SH-SY5Y (cell line): Measurements from ENCODE around the gene TEX22.

Source experiments
- GATA2 ChIP-seq: IDR thresholded peaks from 2 replicates; pipeline ENCODE4 v1.6.1; 2011; ENCODE audit warnings: mild to moderate bottlenecking, low read depth, low read length
- GATA3 ChIP-seq: IDR thresholded peaks from 2 replicates; pipeline ENCODE4 v1.6.1; 2011; ENCODE audit warnings: low read depth, mild to moderate bottlenecking, low read length, moderate library complexity

DNA sequence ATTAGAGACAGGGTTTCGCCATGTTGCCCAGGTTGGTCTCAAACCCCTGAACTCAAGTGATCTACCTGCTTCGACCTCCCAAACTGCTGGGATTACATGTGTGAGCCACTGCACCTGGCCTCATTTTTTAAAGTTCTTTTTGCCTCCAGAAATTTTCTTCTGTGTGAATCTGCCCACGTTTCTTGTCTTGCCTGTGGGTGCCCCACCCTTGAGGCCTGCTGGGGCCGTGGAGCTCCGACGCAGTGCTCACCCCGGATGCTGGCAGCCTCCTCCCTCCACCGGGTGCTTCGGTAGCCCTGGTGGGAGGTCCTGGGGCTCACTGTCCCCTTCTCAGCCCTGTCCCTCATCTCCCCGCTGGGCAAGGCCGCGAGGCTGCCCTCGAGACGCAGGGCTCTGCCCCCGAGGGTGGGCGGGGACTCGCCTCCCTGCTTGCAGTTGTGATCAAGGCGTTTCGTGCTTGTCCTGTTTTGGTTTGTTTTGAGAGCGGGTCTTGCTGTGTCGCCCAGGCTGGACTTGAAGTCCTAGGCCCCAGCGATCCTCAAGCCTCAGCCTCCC lies 56.8 kb downstream of the TEX22 start:
- TF ChIP-seq GATA2 (no peak), GATA3 (no peak)
